Right lung (tissue), 5 donors: ENCODE results near the gene GSTM2. TPM values are rescaled to one million over a fixed set of nuclear protein-coding genes. Genes with fewer than 3 reads are reported as not detected.

ENCODE experiments used
- DNase-seq, 2 donors: peaks; one replicate each; pipeline ENCODE4 v3.0.0-alpha.2; 2013
- polyA plus RNA-seq, 5 donors: library from polyadenylated mRNA; unstranded; fragments of 120-200 nt; gene quantifications; one replicate each; pipeline versions ENCODE4 v1.2.1 to v1.2.3, GENCODE V29; 2013; ENCODE audit warnings: inconsistent platforms in 1 of 5, low replicate concordance in 1 of 5; ENCODE audit not compliant: insufficient read length in 5 of 5, insufficient read depth in 1 of 5

GSTM2 gene
- polyA plus RNA-seq, 5 donors = 211 to 275 (median 236) TPM

- DNase-seq = no peak
Measured at GRCh38 chr1:109713636-109714035, 45.8 kb downstream of the GSTM2 start.

GRCh38 chr1:109714661-109715372 lies 47.0 kb downstream of the GSTM2 start:
- no peak for DNase-seq

GRCh38 chr1:109716121-109716520 lies 48.3 kb downstream of the GSTM2 start:
- DNase-seq = peak in 1 of 2 donors; percentile 25

DNA sequence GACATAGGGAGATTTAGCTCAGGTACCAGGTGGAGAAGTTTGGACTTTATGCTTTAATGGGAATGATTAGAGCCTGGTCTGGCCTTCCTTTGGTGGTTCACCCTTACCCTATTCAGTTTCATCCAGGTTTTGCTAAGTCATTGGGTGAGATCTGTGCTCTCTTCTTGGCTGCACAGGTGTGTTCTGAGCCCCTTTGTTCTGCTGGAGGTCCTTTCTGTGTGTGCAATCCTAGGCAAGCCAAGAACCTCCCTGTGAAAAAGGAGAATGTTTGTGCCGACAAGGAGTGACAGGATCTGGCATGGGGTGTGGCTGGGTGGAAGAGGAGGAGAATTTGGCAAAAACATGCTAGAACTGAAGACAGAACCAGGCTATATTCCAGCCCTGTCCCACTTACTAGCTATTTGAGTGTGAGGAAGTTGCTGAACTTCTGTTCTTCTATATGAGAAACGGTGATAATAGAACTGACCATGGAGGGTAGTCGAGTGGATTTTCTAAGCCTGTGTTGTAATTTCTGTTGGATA lies 48.8 kb downstream of the GSTM2 start:
- DNase-seq = no peak

- no peak for DNase-seq
Measured at GRCh38 chr1:109717729-109718128, 49.9 kb downstream of the GSTM2 start.

GRCh38 chr1:109718495-109718894 lies 50.6 kb downstream of the GSTM2 start:
- DNase-seq = no peak

- DNase-seq = no peak
Measured at GRCh38 chr1:109719337-109719837, 51.5 kb downstream of the GSTM2 start.

GRCh38 chr1:109721042-109721441 lies 53.2 kb downstream of the GSTM2 start:
- no peak for DNase-seq

DNA sequence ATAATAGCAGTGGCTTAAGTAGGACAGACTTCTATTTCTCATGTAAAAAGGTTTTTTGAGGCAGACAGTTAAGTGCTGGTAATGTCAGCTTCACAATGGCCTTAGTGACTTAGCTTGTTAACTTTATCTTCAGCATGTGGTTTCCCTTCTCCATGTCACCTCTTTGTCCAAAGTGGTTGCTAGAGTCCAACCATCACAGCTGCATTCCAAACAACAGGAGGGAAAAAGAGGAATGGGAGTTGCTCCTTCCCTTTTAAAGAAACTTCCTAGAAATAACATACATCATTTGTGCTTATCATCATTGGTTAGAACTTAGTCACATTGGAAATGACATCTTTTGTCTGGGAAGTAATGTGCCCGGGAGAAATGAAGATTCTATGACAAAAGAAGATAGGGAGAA lies 54.1 kb downstream of the GSTM2 start:
- no peak for DNase-seq

GRCh38 chr1:109722908-109723691 lies 55.2 kb downstream of the GSTM2 start:
- no peak for DNase-seq

Other genes starting within 250 kb of the GSTM2 start
- 10 to 100 TPM; 74.2 to 99.6 (median 89.2) TPM for gene PSMA5, start 241.6 kb upstream of the GSTM2 start, polyA plus RNA-seq
- gene SYPL2, start 201.5 kb upstream of the GSTM2 start, polyA plus RNA-seq = 1 to 10 TPM in 1 of 5 donors, under 1 TPM in 4; 0.13 to 9.0 (median 0.26) TPM
- gene ATXN7L2, start 184.2 kb upstream of the GSTM2 start, polyA plus RNA-seq = 10 to 100 TPM in 1 of 5 donors, 1 to 10 TPM in 4; 6.6 to 13.6 (median 8.0) TPM
- 1 to 10 TPM; 4.8 to 9.5 (median 8.5) TPM for gene CYB561D1, start 174.0 kb upstream of the GSTM2 start, polyA plus RNA-seq
- gene AMIGO1, start 158.3 kb upstream of the GSTM2 start, polyA plus RNA-seq = 1 to 10 TPM; 2.6 to 5.1 (median 3.7) TPM
- 1 to 10 TPM in 1 of 5 donors, under 1 TPM in 4; 0.27 to 1.7 (median 0.40) TPM for gene GPR61, start 128.2 kb upstream of the GSTM2 start, polyA plus RNA-seq
- gene GNAI3, start 119.4 kb upstream of the GSTM2 start, polyA plus RNA-seq = 10 to 100 TPM in 4 of 5 donors, 1 to 10 TPM in 1; 9.7 to 12.8 (median 10.9) TPM
- under 1 TPM in 1 of 5 donors, not detected in 4; 0.11 TPM for gene GNAT2, start 48.4 kb upstream of the GSTM2 start, polyA plus RNA-seq
- gene AMPD2, start 48.2 kb upstream of the GSTM2 start, polyA plus RNA-seq = 10 to 100 TPM; 34.9 to 56.9 (median 50.8) TPM
- gene GSTM4, start 12.0 kb upstream of the GSTM2 start, polyA plus RNA-seq = 10 to 100 TPM; 27.7 to 34.1 (median 32.0) TPM
- 100 to 1,000 TPM in 2 of 5 donors, 10 to 100 TPM in 1, 1 to 10 TPM in 2; 1.5 to 172 (median 97.9) TPM for gene GSTM1, start 19.8 kb downstream of the GSTM2 start, polyA plus RNA-seq
- gene GSTM5, start 44.2 kb downstream of the GSTM2 start, polyA plus RNA-seq = 10 to 100 TPM; 64.5 to 92.1 (median 73.8) TPM
- 100 to 1,000 TPM; 101 to 145 (median 121) TPM for gene GSTM3, start 73.0 kb downstream of the GSTM2 start, polyA plus RNA-seq
- gene EPS8L3, start 95.9 kb downstream of the GSTM2 start, polyA plus RNA-seq = 1 to 10 TPM in 1 of 5 donors, under 1 TPM in 4; 0.22 to 1.5 (median 0.35) TPM
- 10 to 100 TPM in 2 of 5 donors, 1 to 10 TPM in 3; 7.2 to 12.1 (median 9.5) TPM for gene CSF1, start 242.8 kb downstream of the GSTM2 start, polyA plus RNA-seq